ENCODE results near the gene AGAP3.

The AGAP3 gene

DNA sequence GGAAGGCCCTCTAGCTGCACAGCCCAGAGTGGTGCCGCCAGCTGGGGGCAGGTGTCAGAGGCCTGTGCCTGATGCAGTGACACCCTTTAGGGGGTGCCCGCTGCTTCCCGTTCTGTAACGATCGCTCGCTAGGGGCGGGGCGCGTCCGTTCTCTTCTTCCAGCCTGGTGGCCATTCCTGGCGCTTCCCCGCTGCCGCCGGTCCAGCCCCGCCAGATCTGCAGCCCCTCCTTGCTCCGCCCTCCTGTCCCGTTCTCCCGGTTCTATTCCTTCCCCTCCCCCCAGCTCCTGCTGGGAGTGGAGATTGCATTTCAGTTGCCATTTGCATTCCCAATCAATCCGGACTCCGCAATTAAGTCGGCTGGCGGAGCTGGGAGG lies 39.2 kb downstream of the AGAP3 start:
- TF ChIP-seq, protein P1, sequence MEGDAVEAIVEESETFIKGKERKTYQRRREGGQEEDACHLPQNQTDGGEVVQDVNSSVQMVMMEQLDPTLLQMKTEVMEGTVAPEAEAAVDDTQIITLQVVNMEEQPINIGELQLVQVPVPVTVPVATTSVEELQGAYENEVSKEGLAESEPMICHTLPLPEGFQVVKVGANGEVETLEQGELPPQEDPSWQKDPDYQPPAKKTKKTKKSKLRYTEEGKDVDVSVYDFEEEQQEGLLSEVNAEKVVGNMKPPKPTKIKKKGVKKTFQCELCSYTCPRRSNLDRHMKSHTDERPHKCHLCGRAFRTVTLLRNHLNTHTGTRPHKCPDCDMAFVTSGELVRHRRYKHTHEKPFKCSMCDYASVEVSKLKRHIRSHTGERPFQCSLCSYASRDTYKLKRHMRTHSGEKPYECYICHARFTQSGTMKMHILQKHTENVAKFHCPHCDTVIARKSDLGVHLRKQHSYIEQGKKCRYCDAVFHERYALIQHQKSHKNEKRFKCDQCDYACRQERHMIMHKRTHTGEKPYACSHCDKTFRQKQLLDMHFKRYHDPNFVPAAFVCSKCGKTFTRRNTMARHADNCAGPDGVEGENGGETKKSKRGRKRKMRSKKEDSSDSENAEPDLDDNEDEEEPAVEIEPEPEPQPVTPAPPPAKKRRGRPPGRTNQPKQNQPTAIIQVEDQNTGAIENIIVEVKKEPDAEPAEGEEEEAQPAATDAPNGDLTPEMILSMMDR (conservative IDR thresholded peaks at IDR 0.05; ENCODE audit: control insufficient read depth, insufficient read depth, low read depth, low read length) = no peak
- peak overlapping the region; percentile 34 for H3K4me3 ChIP-seq (ENCODE audit: control insufficient read depth, low read depth, low read length)
- DNase-seq (ENCODE audit: low read depth) = no peak

DNA sequence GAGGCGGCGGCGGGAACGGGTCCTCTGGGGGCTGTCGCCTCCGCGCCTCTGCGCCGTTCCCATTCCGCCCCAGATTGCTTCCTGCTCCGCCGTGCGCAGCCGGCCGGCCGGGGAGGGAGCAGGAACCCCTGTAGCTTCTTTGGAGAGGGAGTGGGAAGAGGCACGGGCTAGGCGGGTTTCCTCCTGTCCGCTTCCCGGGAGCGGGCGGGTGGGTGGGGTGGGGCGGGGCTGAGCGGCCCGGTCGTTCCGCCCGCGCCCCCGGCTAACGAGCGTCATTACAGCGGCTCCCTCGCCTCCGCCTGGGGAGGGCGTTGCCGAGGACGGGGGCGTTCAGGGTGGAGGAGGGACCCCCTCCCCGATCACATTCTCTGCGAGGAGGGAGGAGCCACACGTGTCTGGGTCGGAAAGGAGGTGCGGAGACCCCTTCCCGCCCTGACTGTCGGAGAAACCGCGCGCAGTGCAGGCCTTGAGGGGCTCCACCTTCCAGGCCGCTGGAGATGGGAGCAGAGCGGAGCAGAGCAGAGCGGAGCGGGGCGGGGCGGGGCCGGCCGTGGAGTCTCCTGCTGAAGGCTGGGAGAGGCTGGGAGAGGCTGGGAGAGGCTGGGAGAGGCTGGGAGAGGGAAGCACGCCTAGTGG lies 39.7 kb downstream of the AGAP3 start:
- TF ChIP-seq, protein P1 (conservative IDR thresholded peaks at IDR 0.05; ENCODE audit: control insufficient read depth, insufficient read depth, low read depth, low read length) = no peak
- H3K4me3 ChIP-seq (ENCODE audit: control insufficient read depth, low read depth, low read length) = peak overlapping the region; percentile 34
- DNase-seq (ENCODE audit: low read depth) = no peak

DNA sequence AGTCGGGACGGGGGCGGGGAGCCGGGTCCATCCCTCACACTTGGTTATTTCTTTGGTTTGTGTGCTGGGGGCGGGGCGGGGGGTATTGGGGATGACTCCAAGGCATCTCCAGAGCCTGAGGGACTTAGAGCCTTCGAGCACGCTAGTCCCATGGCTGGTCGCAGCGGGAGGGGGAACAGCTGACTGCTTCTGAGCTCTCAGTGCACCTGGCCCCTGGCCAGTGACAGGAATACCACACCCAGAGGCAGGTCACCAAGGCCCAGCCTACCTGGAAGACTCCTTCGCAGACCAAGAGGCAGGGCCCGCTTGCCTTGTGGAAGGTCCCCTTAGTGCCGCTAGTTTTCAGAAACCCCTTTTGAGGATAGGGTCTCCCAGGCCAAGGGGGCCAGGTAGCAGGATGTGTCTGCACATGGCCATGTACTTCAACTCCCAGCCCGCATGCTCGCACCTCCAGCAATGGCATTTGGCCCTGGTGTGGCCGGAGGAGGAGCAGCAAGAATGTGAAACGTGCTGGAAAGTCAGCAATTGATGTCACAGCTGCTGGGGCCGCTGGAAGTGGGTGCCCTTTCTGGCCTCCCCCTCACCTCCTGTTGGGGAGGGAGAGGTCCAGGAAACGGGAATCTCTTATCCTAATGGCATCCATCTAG lies 40.3 kb downstream of the AGAP3 start:
- DNase-seq (ENCODE audit: low read depth) = no peak
- TF ChIP-seq, protein P1 (conservative IDR thresholded peaks at IDR 0.05; ENCODE audit: control insufficient read depth, insufficient read depth, low read depth, low read length) = no peak
- no peak overlapping the region for H3K4me3 ChIP-seq (ENCODE audit: control insufficient read depth, low read depth, low read length)

DNA sequence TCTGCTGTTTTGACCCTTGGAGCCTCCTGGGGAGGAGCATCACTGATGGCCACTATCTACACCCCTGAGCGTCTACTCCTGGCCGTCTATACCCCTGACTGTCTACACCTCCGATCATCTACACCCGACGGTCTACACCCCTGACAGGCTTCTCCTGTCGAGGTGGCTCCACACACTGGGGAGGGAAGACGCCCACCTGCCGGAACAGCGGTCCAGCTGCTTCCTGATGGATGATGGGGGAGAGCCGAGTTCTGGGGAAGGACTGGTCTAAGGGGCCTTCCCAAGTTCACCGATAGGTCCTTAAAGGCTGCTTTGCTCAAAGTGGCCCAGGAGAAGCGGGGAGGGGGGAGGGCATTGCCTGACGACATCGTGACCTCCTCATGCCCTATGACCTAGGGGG lies 41.9 kb downstream of the AGAP3 start:
- no peak overlapping the region for H3K4me3 ChIP-seq (ENCODE audit: control insufficient read depth, low read depth, low read length)
- TF ChIP-seq, protein P1 (conservative IDR thresholded peaks at IDR 0.05; ENCODE audit: control insufficient read depth, insufficient read depth, low read depth, low read length) = no peak
- DNase-seq (ENCODE audit: low read depth) = no peak

DNA sequence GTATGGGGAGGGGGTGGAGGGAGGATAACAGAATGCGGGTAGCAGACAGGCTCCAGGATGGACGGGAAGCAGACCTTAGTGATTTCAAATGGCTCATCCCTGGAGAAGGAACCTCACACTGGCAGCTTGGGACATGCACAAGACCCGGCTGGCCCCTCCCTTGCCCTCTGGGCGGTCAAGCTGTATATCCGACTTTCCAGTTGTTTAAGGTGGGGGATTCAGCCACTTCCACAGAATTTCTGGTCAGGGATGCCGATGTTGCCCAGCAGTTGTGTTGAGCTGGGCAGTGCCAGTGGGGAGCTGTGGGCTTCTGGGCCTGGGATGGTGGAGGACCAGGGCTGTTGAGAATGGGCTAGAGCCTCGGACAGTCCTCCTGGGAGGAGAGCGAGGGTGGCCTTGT lies 42.4 kb downstream of the AGAP3 start:
- no peak overlapping the region for H3K4me3 ChIP-seq (ENCODE audit: control insufficient read depth, low read depth, low read length)
- DNase-seq (ENCODE audit: low read depth) = no peak
- TF ChIP-seq, protein P1 (conservative IDR thresholded peaks at IDR 0.05; ENCODE audit: control insufficient read depth, insufficient read depth, low read depth, low read length) = no peak

DNA sequence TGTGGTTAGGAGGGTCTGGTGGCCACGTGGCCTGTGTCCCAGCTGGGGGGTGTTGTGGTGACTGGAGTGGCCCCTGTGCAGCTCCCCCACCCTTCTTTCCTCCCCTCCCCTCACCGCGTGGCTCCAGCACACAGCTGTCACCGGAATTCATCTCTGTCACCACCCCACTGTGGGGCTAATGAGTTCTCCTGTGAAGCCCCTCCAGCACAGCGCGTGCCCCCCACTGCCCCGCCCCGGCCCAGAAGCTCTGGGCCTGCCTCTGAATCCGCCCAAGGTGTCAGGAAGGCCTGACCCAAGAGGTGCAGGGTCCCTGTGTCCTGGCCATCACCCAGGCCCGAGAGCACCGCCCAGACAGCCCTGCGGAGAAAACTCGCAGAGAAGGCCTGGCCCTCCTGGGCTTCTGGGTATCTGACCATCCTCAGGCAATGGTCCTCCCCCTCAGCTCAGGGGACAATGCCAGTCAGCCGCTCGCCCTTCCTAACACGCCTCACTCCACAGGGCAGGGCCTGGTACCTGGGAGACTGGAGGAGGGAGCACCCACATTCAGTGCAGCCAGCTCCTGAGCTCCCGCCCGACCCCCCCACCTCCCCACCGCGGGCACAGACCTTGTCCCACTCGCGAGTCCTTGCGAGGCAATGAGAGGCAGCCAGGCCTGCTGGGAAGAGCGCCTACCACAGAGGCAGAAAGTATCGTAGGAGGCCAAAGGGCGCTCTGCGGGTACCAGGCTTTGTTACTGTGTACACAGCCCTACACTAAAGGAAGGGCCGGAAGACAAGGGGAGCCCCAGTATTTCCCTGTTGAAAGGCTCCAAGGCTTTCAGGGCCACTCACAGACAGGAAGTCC lies 43.1 kb downstream of the AGAP3 start:
- TF ChIP-seq, protein P1 (conservative IDR thresholded peaks at IDR 0.05; ENCODE audit: control insufficient read depth, insufficient read depth, low read depth, low read length) = no peak
- no peak for DNase-seq (ENCODE audit: low read depth)
- no peak overlapping the region for H3K4me3 ChIP-seq (ENCODE audit: control insufficient read depth, low read depth, low read length)
